Uterus (tissue), 2 donors: ENCODE measurements around the gene ARHGEF1.

Source experiments
- POLR2A ChIP-seq, 2 donors: fragments of 450-650 bp; IDR thresholded peaks; one replicate each; pipeline ENCODE4 v1.6.1; 2016; ENCODE audit warnings: antibody characterized with exemption in 2 of 2, mild to moderate bottlenecking in 1 of 2, moderate library complexity in 1 of 2
- TF ChIP-seq, protein P1 (sequence below), 4 experiments: fragments of 200-600 bp in 2 of 4; fragments of 450-650 bp in 2 of 4; sonication (generic) in 2 of 4; IDR thresholded peaks; one replicate each; pipeline ENCODE4 v1.5.1; 2016 to 2019; ENCODE audit warnings: antibody characterized with exemption in 4 of 4, mild to moderate bottlenecking in 2 of 4, moderate library complexity in 1 of 4

DNA sequence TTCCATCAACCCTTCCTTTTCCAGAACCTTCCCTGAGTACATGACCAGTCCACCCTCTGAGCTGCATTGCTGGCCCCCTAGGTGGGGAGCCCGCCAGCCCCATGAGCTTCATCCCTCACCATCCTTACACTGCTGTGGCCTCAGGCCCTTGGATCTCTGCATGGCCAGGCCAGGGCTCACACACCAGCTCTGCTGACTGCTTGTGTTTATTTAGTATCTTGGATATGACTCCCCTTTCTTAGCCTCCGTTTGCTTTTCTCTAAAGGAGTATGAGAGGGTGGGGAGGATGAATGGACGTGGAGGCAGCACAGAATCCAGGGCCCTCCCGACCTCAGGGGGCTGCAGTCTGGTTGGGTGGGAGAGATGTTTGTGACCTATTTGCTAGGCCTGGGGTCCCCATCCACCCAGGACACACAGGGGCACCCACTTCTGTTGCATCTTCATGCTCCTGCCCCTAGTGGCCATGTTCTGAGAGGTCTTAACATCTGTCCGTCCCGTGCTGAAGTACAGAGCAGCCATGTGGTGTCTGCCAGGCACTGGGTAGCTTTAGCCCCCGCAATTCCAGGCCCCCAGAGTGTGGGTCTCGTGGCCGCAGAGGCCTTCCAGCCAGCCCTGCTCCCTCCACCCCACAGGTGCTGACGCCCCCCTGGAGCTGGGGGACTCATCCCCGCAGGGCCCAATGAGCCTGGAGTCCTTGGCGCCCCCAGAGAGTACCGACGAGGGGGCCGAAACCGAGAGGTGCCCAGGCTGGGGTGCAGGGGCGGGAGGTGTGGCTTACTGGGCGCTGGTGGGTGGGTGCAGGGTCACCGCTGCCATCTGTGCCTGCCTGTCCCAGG lies 13.0 kb downstream of the ARHGEF1 start:
- TF ChIP-seq, protein P1, sequence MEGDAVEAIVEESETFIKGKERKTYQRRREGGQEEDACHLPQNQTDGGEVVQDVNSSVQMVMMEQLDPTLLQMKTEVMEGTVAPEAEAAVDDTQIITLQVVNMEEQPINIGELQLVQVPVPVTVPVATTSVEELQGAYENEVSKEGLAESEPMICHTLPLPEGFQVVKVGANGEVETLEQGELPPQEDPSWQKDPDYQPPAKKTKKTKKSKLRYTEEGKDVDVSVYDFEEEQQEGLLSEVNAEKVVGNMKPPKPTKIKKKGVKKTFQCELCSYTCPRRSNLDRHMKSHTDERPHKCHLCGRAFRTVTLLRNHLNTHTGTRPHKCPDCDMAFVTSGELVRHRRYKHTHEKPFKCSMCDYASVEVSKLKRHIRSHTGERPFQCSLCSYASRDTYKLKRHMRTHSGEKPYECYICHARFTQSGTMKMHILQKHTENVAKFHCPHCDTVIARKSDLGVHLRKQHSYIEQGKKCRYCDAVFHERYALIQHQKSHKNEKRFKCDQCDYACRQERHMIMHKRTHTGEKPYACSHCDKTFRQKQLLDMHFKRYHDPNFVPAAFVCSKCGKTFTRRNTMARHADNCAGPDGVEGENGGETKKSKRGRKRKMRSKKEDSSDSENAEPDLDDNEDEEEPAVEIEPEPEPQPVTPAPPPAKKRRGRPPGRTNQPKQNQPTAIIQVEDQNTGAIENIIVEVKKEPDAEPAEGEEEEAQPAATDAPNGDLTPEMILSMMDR (IDR thresholded peaks at IDR 0.05): no peak
- no peak for TF ChIP-seq POLR2A (IDR thresholded peaks at IDR 0.05)
